Activated T-cell treated with anti-CD3 and anti-CD28 coated beads for 4 hours (primary cell): ENCODE results near the gene SYT15B.
"Not testable (repeated sequence)": the region's sequence is repeated elsewhere in the genome, so short reads cannot be mapped to it uniquely, and the experiment has no call there.

Source experiments
- DNase-seq: peaks from one replicate; pipeline ENCODE4 v3.0.0-alpha.2; 2020

SYT15B gene

GRCh38 chr10:47763554-47764175, at the start of gene SYT15B:
TSS of gene SYT15B (minus strand) at chr10:47763592. CDS start at chr10:47762640, 952 bp downstream.
- not testable (repeated sequence) for DNase-seq

- not testable (repeated sequence) for DNase-seq
Measured at GRCh38 chr10:47779590-47779989, 16.2 kb upstream of the SYT15B start.

GRCh38 chr10:47775361-47776231, 12.2 kb upstream of the SYT15B start:
- not testable (repeated sequence) for DNase-seq

- DNase-seq = not testable (repeated sequence)
Measured at GRCh38 chr10:47770745-47771144, 7.4 kb upstream of the SYT15B start.

- DNase-seq = not testable (repeated sequence)
Measured at GRCh38 chr10:47768578-47769115, 5.3 kb upstream of the SYT15B start.

- DNase-seq = not testable (repeated sequence)
Measured at GRCh38 chr10:47768085-47768484, 4.7 kb upstream of the SYT15B start.

- not testable (repeated sequence) for DNase-seq
Measured at GRCh38 chr10:47767236-47767635, 3.8 kb upstream of the SYT15B start.

- not testable (repeated sequence) for DNase-seq
Measured at GRCh38 chr10:47765232-47765631, 1.8 kb upstream of the SYT15B start.

GRCh38 chr10:47762674-47763553, 478 bp downstream of the SYT15B start:
- not testable (repeated sequence) for DNase-seq

GRCh38 chr10:47758855-47759254, 4.5 kb downstream of the SYT15B start:
- not testable (repeated sequence) for DNase-seq

- not testable (repeated sequence) for DNase-seq
Measured at GRCh38 chr10:47756169-47756568, 7.2 kb downstream of the SYT15B start.

- DNase-seq = not testable (repeated sequence)
Measured at GRCh38 chr10:47753871-47754270, 9.5 kb downstream of the SYT15B start.

GRCh38 chr10:47753176-47753575, 10.2 kb downstream of the SYT15B start:
- not testable (repeated sequence) for DNase-seq

- DNase-seq = not testable (repeated sequence)
Measured at GRCh38 chr10:47751821-47752220, 11.6 kb downstream of the SYT15B start.

- DNase-seq = not testable (repeated sequence)
Measured at GRCh38 chr10:47750360-47750759, 13.0 kb downstream of the SYT15B start.

GRCh38 chr10:47746780-47747376, 16.5 kb downstream of the SYT15B start:
- not testable (repeated sequence) for DNase-seq

GRCh38 chr10:47744881-47745280, 18.5 kb downstream of the SYT15B start:
- not testable (repeated sequence) for DNase-seq

- peak; percentile 1 for DNase-seq
Measured at GRCh38 chr10:47743611-47744550, 19.5 kb downstream of the SYT15B start.

- not testable (repeated sequence) for DNase-seq
Measured at GRCh38 chr10:47740868-47741267, 22.5 kb downstream of the SYT15B start.

GRCh38 chr10:47730911-47731310, 32.5 kb downstream of the SYT15B start:
- DNase-seq = not testable (repeated sequence)

GRCh38 chr10:47725740-47726139, 37.7 kb downstream of the SYT15B start:
- DNase-seq = not testable (repeated sequence)
